Measurements from ENCODE around the gene CDH23. TPM values are rescaled to one million over a fixed set of nuclear protein-coding genes. Genes with fewer than 3 reads are reported as not detected.
A peak's percentile ranks its signal among the peaks of the same experiment; 100 is the strongest.

The CDH23 gene
- total and polyA plus RNA-seq, 2 donors (not counting 1 experiment from before 2014, with no cell fraction given): 0.37 to 0.89 TPM

DNA sequence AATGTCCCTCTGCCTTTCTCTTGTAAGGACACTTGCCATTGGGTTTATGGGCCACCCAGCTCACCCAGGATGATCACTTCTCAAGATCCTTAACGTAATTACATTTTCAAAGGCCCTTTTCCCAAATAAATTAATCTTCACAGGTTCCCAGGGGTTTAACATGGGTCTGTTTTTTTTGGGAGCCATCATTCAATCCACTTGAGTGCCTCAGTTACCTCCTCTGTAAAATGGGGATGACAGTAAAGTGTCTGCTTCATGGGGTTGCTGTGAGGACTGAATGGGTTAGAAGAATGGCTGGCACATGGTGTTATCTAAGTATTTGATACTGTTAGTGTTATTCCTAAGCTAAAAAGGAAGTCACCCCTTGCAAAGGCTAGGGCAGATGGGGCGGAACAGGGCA lies 315.4 kb downstream of the CDH23 start:
- intact Hi-C loops (cut with micrococcal nuclease): no loop called here
- H3K27me3 ChIP-seq (replicated peaks in 1 of 4; ENCODE audit: control extremely low read depth in 1 of 4, control insufficient read depth in 3 of 4, insufficient read depth in 4 of 4, low read length in 3 of 4): no peaks in the 10 kb centered on the region
- Mint-ChIP-seq H3K4me3 (no peak overlapping the region), H3K9me3 (ENCODE audit: insufficient read depth) (no peaks in the 10 kb centered on the region), H3K27me3 (no peaks in the 10 kb centered on the region), H3K27ac (peak overlapping the region; percentile 29), H3K4me1 (peaks cover 52% of the 10 kb centered on the region)
- no peaks in the 10 kb centered on the region for H3K9me3 ChIP-seq (ENCODE audit: control extremely low read depth in 1 of 3, control insufficient read depth in 2 of 3, insufficient read depth in 1 of 3, low read length in 2 of 3)
- 62% methylated on average over 1 of the region's 2 CpGs for WGBS (ENCODE audit: insufficient coverage)
- TF ChIP-seq CTCF (IDR thresholded peaks at IDR 0.05) (no peak), EZH2 (IDR thresholded peaks at IDR 0.05; ENCODE audit: borderline replicate concordance, insufficient read depth, low read depth, low read length, poor library complexity, severe bottlenecking) (no peak)
- no peak overlapping the region for H2AFZ ChIP-seq (ENCODE audit: insufficient read depth, low read depth, low read length, poor library complexity, severe bottlenecking)
- no peak for ATAC-seq (ENCODE audit: low read depth)
- no peaks in the 10 kb centered on the region for H3K79me2 ChIP-seq (ENCODE audit: control insufficient read depth, insufficient read depth, low read length)
- H3K4me1 ChIP-seq (ENCODE audit: control insufficient read depth in 2 of 2, insufficient read depth in 2 of 2, low read length in 2 of 2): peaks cover 40 to 52% of the 10 kb centered on the region in 2 donors
- ChIA-PET CTCF (interaction anchor here (1.0 to 14.0 kb wide), 9 partner anchors 17 to 393 kb away, joined by 3 to 199 read pairs (median 3); partner anchors contain the start of genes SLC29A3 and VSIR), POLR2A (no interaction called here)
- H3K9ac ChIP-seq (ENCODE audit: low read length): no peak overlapping the region
- H3K27ac ChIP-seq (ENCODE audit: low read length in 2 of 2): peak overlapping the region in 1 of 2 donors; percentile 5
- H3K4me3 ChIP-seq (ENCODE audit: control extremely low read depth in 1 of 5, extremely low read depth in 1 of 5, insufficient read depth in 1 of 5, low read depth in 2 of 5, low read length in 4 of 5): no peak overlapping the region
- no peaks in the 10 kb centered on the region for H4K20me1 ChIP-seq (ENCODE audit: control insufficient read depth, insufficient read depth, low read length, poor library complexity, severe bottlenecking)
- no peak for DNase-seq
- no peaks in the 10 kb centered on the region for H3K36me3 ChIP-seq (replicated peaks in 1 of 2; ENCODE audit: control extremely low read depth in 1 of 2, control insufficient read depth in 1 of 2, extremely low read depth in 1 of 2, insufficient read depth in 2 of 2, low read length in 1 of 2)
- peak overlapping the region; percentile 4 for H3K4me2 ChIP-seq (replicated peaks; ENCODE audit: low read depth, low read length, poor library complexity, severe bottlenecking)

DNA sequence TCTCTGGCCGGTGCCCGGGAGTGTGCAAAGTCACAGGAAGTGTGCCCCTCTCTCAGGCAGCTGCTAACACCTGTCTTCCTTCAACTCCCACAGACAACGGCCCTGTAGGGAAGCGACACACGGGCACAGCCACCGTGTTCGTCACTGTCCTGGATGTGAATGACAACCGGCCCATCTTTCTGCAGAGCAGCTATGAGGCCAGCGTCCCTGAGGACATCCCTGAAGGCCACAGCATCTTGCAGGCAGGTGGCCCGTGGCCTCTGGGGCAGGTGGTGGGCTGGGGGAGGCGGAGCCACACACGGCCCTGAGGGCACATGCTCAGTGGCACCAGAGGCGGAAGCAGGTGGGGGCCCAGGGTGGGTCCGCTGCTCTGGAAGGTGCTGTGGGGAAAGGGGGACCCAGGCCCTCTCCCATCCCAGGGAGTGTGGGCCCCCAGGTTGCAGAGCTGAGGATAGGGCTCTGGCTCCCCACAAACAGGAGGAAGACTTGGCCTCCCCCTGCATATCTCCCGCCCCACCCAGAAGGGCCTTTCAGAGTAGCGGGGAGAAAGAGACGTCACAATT lies 315.9 kb downstream of the CDH23 start:
- no peaks in the 10 kb centered on the region for H4K20me1 ChIP-seq (ENCODE audit: control insufficient read depth, insufficient read depth, low read length, poor library complexity, severe bottlenecking)
- no peaks in the 10 kb centered on the region for H3K36me3 ChIP-seq (replicated peaks in 1 of 2; ENCODE audit: control extremely low read depth in 1 of 2, control insufficient read depth in 1 of 2, extremely low read depth in 1 of 2, insufficient read depth in 2 of 2, low read length in 1 of 2)
- Mint-ChIP-seq H3K27me3 (no peaks in the 10 kb centered on the region), H3K4me3 (no peak overlapping the region), H3K27ac (peak overlapping the region; percentile 29), H3K4me1 (peaks cover 48% of the 10 kb centered on the region), H3K9me3 (ENCODE audit: insufficient read depth) (no peaks in the 10 kb centered on the region)
- ATAC-seq (ENCODE audit: low read depth): no peak
- no peaks in the 10 kb centered on the region for H3K27me3 ChIP-seq (replicated peaks in 1 of 4; ENCODE audit: control extremely low read depth in 1 of 4, control insufficient read depth in 3 of 4, insufficient read depth in 4 of 4, low read length in 3 of 4)
- no peak for DNase-seq
- H2AFZ ChIP-seq (ENCODE audit: insufficient read depth, low read depth, low read length, poor library complexity, severe bottlenecking): no peak overlapping the region
- peak overlapping the region; percentile 4 for H3K4me2 ChIP-seq (replicated peaks; ENCODE audit: low read depth, low read length, poor library complexity, severe bottlenecking)
- 43% methylated on average over 15 of the region's 17 CpGs for WGBS (ENCODE audit: insufficient coverage)
- no peaks in the 10 kb centered on the region for H3K79me2 ChIP-seq (ENCODE audit: control insufficient read depth, insufficient read depth, low read length)
- intact Hi-C loops (cut with micrococcal nuclease): no loop called here
- peaks cover 40 to 52% of the 10 kb centered on the region in 2 donors for H3K4me1 ChIP-seq (ENCODE audit: control insufficient read depth in 2 of 2, insufficient read depth in 2 of 2, low read length in 2 of 2)
- no peak overlapping the region for H3K9ac ChIP-seq (ENCODE audit: low read length)
- no peak overlapping the region for H3K4me3 ChIP-seq (ENCODE audit: control extremely low read depth in 1 of 5, extremely low read depth in 1 of 5, insufficient read depth in 1 of 5, low read depth in 2 of 5, low read length in 4 of 5)
- no peaks in the 10 kb centered on the region for H3K9me3 ChIP-seq (ENCODE audit: control extremely low read depth in 1 of 3, control insufficient read depth in 2 of 3, insufficient read depth in 1 of 3, low read length in 2 of 3)
- TF ChIP-seq CTCF (IDR thresholded peaks at IDR 0.05): no peak
- TF ChIP-seq EZH2 (IDR thresholded peaks at IDR 0.05; ENCODE audit: borderline replicate concordance, insufficient read depth, low read depth, low read length, poor library complexity, severe bottlenecking): no peak
- no peak overlapping the region for H3K27ac ChIP-seq (ENCODE audit: low read length in 2 of 2)
- ChIA-PET POLR2A (no interaction called here), CTCF (interaction anchor here (1.0 to 14.0 kb wide), 6 partner anchors 17 to 394 kb away, joined by 3 to 199 read pairs (median 7); partner anchors contain the start of genes SLC29A3 and VSIR)
